ENCODE results near the gene PLD1. TPM values are rescaled to one million over a fixed set of nuclear protein-coding genes. Genes with fewer than 3 reads are reported as not detected.

The PLD1 gene
- total RNA-seq, 1 experiment from 2014 or later = 6.2 TPM

- DNase-seq (ENCODE audit: low read depth) = no peak
Measured at GRCh38 chr3:171797265-171797679, 13.0 kb downstream of the PLD1 start.

DNA sequence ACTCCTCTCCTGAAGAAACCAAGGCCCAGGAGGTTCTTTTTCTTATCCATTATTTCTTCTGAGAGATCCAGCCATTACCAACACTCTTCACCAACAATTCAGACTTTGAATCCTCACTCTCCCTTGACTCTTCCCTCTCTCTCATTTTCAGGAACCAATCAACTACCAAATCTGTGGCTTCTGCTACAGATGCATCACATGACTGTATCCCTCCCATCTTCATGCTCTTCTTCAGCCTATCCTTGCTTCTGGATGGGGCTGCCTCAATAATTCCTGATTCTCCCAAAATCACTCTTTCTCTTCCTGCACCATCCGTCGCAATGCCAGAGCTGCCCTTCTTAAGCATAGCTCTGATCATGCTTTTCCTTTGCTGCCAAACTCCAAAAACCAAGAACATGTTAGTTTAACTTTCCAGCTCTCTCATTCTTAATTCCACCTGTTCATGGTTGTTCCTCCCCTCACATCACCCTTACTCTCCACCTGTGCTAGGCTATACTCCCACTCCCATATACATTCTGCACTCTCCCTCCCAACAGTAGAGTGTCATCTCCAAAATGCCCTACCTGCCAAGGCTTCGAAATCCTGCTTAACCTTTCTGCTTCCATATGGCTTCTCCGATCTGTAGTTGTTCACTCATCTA, 13.5 kb downstream of the PLD1 start:
- no peak for DNase-seq (ENCODE audit: low read depth)

GRCh38 chr3:171792531-171792930, 17.8 kb downstream of the PLD1 start:
- DNase-seq (ENCODE audit: low read depth) = peak; percentile 57

GRCh38 chr3:171791692-171792076, 18.6 kb downstream of the PLD1 start:
- DNase-seq (ENCODE audit: low read depth) = peak; percentile 95

GRCh38 chr3:171790898-171791691, 19.2 kb downstream of the PLD1 start:
- DNase-seq (ENCODE audit: low read depth) = peak; percentile 56

DNA sequence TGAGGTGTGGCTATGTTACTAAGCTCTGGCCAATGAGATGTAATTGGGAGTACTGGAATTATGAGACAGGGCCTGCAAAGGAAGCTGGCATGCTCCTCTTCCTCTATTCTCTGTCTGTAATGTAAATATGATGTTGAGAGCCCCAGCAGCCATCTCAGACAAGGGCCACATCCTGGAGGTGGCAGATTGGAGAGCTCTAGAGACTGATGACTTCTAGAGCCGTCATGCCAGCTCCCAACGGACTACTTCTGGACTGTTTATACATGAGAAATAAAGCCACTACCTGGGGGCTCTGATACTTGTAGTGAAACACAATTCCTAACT, 19.7 kb downstream of the PLD1 start:
- no peak for DNase-seq (ENCODE audit: low read depth)

- DNase-seq (ENCODE audit: low read depth) = no peak
Measured at GRCh38 chr3:171789759-171790505, 20.4 kb downstream of the PLD1 start.

- peak; percentile 99 for DNase-seq (ENCODE audit: low read depth)
Measured at GRCh38 chr3:171788546-171789351, 21.5 kb downstream of the PLD1 start.

GRCh38 chr3:171786997-171787396, 23.3 kb downstream of the PLD1 start:
- DNase-seq (ENCODE audit: low read depth) = no peak

DNA sequence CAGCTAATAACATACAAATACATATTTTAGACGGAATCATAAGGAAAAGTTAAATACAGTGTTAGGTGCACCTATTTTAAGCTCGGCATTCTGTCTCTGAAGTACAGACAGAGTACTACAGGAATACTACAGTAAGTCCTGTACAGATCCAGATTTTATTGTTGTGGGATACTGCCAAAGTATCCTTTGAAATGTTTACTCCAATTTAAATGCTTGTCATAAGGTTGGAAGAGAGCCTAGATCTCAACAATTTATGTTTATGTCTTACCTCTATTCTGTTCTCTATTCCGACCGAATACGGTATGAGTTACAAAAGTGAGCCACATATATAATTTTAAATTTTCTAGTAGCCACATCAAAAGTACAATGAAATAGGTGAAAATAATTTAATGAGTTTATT, 25.3 kb downstream of the PLD1 start:
- no peak for DNase-seq (ENCODE audit: low read depth)

DNA sequence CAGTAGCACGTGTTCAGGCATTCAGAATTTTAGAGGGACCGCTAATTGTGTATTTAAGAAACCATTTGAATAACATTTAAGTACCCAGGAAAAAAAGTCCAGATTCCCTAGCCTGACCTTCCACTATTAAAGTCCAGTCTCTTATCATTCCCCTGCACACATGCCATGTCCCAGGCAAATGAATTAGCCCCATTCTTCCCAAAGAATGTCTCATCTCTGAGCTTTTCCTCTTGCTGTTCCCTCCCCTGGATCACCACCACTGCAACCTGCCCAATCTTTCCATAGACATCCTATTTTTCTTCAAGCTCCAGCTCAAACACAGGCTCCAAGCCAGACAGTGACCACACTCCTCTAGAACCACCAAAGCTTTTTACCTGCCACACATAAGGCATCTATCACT, 25.9 kb downstream of the PLD1 start:
- no peak for DNase-seq (ENCODE audit: low read depth)

DNA sequence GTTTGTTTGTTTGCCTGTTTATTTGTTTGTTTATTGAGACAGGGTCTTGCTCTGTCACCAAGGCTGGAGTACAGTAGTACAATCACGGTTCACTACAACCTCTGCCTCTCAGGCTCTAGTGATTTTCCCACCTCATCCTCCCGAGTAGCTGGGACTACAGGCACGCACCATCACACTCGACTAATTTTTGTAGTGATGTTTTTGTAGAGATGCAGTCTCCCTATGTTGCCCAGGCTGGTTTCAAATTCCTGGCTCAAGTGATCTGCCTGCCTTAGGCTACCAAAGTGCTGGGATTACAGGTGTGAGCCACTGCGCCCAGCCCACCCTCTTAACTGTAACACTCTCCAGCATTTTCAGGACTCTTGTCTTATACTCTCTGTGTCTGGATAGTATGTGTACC, 26.7 kb downstream of the PLD1 start:
- no peak for DNase-seq (ENCODE audit: low read depth)

DNA sequence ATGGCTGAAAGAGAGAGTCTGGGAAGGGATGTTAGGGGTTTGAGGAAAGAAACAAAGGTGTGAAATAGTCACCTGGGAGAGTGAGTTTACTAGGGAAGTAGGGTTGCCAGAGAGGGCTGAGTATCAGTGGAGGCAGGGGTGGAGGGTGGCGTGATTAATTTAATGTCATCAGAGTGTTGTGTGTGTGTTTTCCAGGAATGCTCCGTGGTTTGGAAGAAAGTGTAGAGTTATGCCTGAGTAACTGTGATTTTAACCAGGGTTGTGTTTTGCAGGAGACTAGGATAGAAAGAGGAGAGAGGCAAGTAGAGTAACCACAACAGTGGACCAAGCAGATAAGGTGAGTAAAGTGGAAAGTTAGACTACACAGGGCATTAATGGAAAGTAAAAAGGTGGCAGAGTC, 27.2 kb downstream of the PLD1 start:
- peak; percentile 42 for DNase-seq (ENCODE audit: low read depth)

- no peak for DNase-seq (ENCODE audit: low read depth)
Measured at GRCh38 chr3:171782617-171783016, 27.7 kb downstream of the PLD1 start.

GRCh38 chr3:171781711-171782127, 28.6 kb downstream of the PLD1 start:
- peak; percentile 70 for DNase-seq (ENCODE audit: low read depth)

- no peak for DNase-seq (ENCODE audit: low read depth)
Measured at GRCh38 chr3:171778493-171778892, 31.8 kb downstream of the PLD1 start.

DNA sequence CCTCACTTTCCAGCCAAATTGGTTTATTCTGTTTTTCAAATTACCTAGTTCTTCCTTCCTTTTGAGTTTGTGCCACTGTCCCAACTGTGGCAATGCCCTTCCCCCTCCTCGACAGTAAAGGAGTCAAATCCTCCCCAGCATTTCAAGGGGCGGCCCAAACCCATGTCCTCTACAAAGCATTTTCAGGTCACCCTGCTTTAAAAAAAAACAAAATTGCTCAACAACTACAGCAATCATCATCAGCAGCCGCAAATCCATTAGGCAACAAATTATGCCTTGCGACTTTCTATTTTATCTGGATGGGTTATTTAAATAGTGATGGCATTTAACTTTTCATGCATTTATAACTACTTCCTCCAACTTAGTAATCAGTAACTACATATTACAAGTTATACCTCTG, 32.7 kb downstream of the PLD1 start:
- DNase-seq (ENCODE audit: low read depth) = no peak

GRCh38 chr3:171776839-171777583, 33.3 kb downstream of the PLD1 start:
- peak; percentile 36 for DNase-seq (ENCODE audit: low read depth)

DNA sequence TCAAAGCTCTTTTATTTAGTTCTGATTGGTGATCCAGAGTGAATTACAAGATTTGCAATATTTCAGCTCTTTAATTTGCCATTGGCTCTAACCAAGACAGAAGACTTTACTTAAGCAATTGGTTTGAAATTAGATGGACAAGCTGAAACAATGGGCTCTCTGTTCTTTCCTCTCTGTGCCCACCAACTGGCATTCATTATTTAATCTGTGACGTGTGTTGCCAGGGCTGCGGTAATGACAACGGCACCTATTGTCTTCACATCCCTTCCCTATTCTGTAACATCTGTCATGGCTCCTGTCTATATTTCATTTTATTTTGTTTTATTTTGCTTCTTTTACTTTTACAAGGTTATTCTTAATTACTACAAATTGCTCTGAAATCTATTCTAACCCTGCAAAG, 33.9 kb downstream of the PLD1 start:
- DNase-seq (ENCODE audit: low read depth) = peak; percentile 84

DNA sequence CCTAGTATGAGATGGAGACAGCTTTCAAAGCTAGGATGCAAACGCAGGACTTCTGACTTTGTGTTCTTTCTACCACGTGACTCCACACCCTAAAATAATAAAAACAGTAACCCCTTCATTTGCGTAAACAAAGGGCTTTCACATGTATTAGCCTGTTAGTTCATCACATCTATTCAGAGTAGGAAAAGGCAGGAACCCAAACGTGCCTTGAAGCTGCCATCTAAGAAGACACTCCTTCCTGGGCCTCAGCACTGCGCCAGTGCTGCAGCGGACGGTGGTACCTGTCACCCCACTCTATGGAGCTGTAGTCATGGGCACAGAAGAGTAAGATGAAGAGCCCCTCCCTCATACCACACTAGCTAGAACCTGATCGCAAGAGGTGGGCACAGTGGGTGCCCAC, 34.3 kb downstream of the PLD1 start:
- DNase-seq (ENCODE audit: low read depth) = no peak

DNA sequence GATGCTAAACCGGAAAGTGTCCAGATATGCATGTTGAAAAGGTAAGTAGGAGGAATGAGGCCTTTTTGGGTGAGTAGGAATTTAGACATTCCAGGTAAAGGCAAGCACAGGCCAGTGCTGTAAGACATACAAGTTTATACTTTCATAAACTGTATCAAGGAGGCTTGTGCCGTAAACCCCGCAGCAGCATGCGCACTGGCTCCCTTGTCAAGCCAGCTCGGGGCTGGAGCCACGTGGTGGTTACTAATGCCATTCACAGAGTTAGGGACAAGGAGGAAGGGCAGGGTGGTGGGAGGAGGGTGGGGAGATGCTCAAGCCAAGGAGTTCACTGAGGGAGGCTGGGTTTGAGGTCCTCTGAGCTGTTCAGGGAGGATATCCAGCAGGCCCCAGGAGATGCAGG, 35.8 kb downstream of the PLD1 start:
- no peak for DNase-seq (ENCODE audit: low read depth)
